Bronchial epithelial cell (primary cell): Measurements from ENCODE around the gene GPR156. TPM values are rescaled to one million over a fixed set of nuclear protein-coding genes. Genes with fewer than 3 reads are reported as not detected.
"Not testable (repeated sequence)": the region's sequence is repeated elsewhere in the genome, so short reads cannot be mapped to it uniquely, and the experiment has no call there.

ENCODE experiments used
- DNase-seq: peaks from one replicate; pipeline ENCODE4 v3.0.0-alpha.2; 2010; ENCODE audit warnings: low read depth
- FAIRE-seq: peaks from 2 replicates; lab custom pipeline; 2011; peaks lifted over from hg19 to GRCh38; lab: Jason Lieb, UNC
- H3K27me3 ChIP-seq: 2 replicates; pipeline ENCODE4 v1.5.1; 2011; ENCODE audit warnings: low read length; ENCODE audit not compliant: control insufficient read depth, insufficient read depth
- H3K36me3 ChIP-seq: 2 replicates; pipeline ENCODE4 v1.5.1; 2011; ENCODE audit warnings: low read length; ENCODE audit not compliant: control insufficient read depth, insufficient read depth
- H3K4me3 ChIP-seq: 2 replicates; pipeline ENCODE4 v1.5.1; 2011; ENCODE audit warnings: mild to moderate bottlenecking, low read depth, low read length, control low read depth
- CTCF ChIP-seq: IDR thresholded peaks from 2 replicates; pipeline ENCODE4 v1.5.1; 2011; ENCODE audit warnings: mild to moderate bottlenecking, moderate library complexity, low read length, control low read depth, inconsistent platforms; ENCODE audit not compliant: insufficient read depth, severe bottlenecking
- total RNA-seq: library from RNA; depleted of rRNA; stranded (reverse); fragments of >200 nt; gene quantifications from 2 replicates; pipeline ENCODE4 v1.2.1, GENCODE V29; 2014

GPR156 gene
- total RNA-seq, 1 donor from 2014 or later: under 0.01 TPM

DNA sequence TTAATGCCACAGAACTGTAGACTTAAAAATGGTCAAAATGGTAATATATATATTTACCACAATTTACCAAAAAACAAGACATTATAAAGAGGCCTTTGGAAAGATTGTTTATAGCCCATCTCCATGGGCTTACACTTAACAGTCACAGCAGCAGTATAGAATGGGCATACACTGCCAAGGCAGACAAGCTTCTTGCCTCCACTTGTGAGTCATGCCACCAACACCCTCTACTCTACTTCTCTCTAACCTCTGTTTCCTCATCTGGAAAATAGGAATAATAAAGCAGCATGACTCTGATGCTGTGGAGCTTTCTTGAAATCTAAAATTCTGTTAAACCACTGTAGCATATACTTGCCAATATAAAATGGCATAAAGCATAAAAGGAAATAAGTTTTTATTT lies 14.4 kb upstream of the GPR156 start:
- no peak overlapping the region for H3K4me3 ChIP-seq
- DNase-seq: peak; percentile 22
- no peak for TF ChIP-seq CTCF
- FAIRE-seq: no peak
- no peaks in the 10 kb centered on the region for H3K36me3 ChIP-seq
- no peaks in the 10 kb centered on the region for H3K27me3 ChIP-seq

DNA sequence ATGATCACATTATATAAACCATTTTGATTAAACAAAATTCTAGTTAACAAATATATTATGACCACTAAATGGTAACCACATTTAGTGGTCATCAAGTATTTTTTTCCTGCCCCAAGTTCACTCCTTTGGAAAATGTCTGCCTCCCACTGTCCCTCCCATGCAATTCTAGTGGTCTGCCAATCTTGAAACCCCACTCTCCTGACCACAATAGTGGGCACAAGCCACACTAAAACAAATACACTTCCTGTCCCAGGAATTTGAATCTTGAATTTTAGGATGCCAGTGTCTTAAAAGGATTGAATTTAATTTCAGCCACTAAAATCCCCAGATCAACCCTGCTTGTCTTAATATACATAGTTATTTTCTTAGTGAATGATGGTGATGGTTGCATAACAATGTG lies 14.0 kb upstream of the GPR156 start:
- DNase-seq (no peak), FAIRE-seq (no peak)
- Histone ChIP-seq H3K27me3 (no peaks in the 10 kb centered on the region), H3K4me3 (no peak overlapping the region), H3K36me3 (no peaks in the 10 kb centered on the region)
- TF ChIP-seq CTCF: no peak

- not testable (repeated sequence) for DNase-seq, H3K27me3 ChIP-seq, H3K36me3 ChIP-seq, H3K4me3 ChIP-seq, FAIRE-seq
Observed at GRCh38 chr3:120291552-120291951, 6.5 kb upstream of the GPR156 start.

DNA sequence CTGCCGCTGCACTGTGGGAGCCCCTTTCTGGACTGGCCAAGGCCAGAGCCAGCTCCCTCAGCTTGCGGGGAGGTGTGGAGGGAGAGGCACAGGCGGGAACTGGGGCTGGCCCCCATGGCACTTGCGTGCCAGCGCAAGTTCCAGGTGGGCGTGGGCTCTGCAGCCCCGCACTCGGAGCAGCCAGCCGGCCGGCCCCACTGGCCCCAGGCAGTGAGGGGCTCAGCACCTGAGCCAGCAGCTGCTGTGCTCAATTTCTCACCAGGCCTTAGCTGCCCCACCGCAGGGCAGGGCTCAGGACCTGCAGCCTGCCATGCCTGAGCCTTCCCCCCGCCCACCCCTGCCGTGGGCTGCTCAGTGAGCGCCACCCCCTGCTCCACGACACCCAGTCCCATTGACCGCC lies 4.6 kb upstream of the GPR156 start:
- no peaks in the 10 kb centered on the region for H3K36me3 ChIP-seq
- peaks cover 4% of the 10 kb centered on the region for H3K27me3 ChIP-seq
- TF ChIP-seq CTCF: no peak
- DNase-seq (no peak), FAIRE-seq (no peak)
- no peak overlapping the region for H3K4me3 ChIP-seq

DNA sequence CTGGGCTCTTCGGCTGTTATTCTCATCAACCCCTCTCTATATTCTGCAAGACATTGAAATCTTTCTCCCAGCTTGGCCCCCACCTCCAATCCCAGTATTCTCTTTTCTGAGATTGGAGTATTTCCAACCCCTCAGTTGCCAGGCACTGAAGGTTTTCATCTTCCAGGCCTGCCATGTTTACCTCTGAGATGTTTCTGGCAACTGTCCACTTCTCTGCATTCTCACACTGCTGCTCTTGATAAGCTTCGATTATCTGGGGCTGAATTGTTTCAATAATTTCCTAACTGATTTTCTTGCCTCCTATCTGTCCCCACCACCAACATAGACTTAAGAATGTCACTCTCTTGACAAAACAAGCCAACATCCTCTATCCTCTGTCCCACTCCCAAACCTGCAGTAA lies 1.4 kb upstream of the GPR156 start:
- Histone ChIP-seq H3K27me3 (peaks cover 4% of the 10 kb centered on the region), H3K36me3 (no peaks in the 10 kb centered on the region), H3K4me3 (no peak overlapping the region)
- FAIRE-seq: no peak
- DNase-seq: no peak
- TF ChIP-seq CTCF: no peak

DNA sequence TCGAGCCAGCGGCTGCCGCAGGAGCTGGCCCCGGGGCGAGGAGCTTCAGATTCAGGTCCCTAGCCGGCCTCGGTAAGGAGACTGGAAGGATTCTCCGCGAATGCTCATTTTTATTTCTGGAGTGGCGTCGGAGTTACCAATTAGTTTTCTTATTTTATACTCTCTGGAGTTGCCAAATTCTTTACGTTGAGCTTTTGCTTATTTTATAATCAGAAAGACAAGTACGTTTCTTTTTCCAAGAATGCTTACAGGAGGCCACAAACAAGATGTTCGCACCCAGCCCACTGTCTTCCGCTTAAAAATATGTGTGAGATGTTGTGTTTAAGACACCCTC lies 453 bp upstream of the GPR156 start:
- FAIRE-seq (no peak), DNase-seq (no peak)
- H3K27me3 ChIP-seq: peaks cover 4% of the 10 kb centered on the region
- peak overlapping the region; percentile 40 for H3K4me3 ChIP-seq
- no peak for TF ChIP-seq CTCF
- no peaks in the 10 kb centered on the region for H3K36me3 ChIP-seq
